ENCODE data around the gene PLAGL2.
"Not testable (repeated sequence)": the region's sequence is repeated elsewhere in the genome, so short reads cannot be mapped to it uniquely, and the experiment has no call there.

PLAGL2 gene

DNA sequence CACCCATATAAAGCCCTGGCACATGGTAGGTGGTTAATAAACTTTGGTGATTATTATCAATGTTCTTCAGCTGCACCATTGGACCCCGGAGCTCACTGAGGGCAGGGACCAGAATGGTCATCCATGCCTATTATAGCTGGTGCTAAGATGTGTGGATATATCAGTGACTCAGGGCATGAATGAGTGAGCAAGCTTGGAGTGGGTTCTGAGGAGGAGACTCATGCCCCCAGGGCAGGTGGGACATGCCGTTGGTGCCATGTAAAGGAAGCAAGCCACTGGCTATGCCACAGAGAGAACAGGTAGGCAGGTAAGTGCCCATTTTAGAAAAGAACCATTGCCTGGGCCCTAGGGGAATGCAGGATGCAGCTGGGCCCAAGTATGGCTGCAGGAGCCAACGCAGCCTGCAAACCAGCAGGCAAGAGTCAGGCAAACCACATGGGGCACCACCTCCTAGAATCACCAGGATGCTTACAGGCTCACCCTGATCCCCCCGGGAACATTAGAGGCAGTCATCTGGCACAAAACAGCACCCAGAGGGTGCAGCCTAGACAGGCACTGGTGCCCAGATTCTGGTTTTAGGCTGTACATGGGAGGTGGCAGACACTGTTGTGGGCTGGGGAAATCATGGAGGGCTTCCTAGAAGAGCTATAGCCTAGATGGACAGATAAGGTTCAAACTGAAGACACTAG, 23.5 kb downstream of the PLAGL2 start:
- DNase-seq = no peak

DNA sequence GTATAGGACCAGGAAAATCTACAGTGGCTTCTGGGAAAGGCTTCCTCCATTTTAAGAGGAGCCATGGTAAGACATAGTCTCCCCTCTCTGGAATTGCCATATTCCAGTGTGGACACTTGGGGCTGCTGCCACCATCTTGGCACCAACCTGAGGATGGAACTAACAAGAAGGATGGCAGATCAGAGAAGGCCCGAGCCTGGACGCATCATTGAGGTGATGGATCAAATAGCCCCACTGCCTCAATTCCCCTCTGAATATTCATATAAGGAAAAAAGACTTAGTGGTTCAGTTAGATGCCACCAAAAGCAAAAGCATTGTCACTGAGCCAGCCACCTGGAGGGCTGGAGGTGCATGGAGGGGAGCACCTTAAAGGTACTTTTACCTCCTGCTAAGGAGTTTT, 25.9 kb downstream of the PLAGL2 start:
- no peak for DNase-seq

DNA sequence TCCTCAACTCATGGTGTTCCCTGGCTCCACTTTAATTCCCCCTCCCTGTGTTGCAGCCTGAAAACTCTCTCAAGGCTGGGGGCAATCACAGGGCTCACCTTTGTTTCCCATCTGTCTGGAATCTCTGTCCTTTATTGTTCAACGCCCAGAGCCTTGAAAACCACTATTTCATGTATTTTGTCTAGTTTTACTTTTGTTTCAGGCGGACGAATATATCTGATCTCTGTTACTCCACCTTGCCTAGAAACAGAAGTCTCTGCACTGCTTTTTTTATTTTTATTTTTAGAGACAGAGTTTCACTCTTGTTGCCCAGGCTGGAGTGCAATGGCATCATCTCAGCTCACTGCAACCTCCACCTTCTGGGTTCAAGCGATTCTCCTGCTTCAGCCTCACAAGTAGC, 27.6 kb downstream of the PLAGL2 start:
- DNase-seq = no peak

DNA sequence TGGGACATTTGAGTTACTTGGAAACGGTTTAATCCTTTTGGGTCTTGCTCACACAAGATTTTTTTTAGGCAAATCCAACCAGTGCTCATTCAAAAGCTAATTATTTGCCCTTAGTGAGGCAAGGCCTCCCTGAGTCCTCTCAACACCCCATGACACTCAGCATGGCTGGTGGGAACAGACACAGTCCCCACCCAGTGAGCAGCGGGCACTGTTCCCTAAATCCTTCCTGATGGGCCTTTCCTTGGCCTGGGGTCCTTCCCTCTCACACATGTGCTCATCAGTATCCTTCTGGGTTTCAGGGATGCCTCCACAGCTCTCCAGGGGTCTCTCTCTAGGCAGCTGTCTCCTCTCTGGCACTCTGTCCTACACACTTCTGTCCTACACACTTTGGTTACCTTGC, 28.0 kb downstream of the PLAGL2 start:
- no peak for DNase-seq

DNA sequence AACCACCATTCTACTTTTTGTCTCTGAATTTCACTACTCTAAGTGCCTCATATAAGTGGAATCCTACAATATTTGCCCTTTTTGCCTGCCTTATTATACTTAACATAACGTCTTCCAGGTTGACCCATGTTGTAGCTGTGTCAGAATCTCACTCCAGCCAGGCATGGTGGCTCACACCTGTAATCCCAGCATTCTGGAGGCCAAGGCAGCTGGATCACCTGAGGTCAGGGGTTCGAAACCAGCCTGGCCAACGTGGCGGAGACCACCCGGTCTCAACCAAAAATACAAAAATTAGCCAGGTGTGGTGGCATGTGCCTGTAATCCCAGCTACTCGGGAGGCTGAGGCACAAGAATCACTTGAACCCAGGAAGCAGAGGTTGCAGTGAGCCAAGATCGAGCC, 29.8 kb downstream of the PLAGL2 start:
- not testable (repeated sequence) for DNase-seq

DNA sequence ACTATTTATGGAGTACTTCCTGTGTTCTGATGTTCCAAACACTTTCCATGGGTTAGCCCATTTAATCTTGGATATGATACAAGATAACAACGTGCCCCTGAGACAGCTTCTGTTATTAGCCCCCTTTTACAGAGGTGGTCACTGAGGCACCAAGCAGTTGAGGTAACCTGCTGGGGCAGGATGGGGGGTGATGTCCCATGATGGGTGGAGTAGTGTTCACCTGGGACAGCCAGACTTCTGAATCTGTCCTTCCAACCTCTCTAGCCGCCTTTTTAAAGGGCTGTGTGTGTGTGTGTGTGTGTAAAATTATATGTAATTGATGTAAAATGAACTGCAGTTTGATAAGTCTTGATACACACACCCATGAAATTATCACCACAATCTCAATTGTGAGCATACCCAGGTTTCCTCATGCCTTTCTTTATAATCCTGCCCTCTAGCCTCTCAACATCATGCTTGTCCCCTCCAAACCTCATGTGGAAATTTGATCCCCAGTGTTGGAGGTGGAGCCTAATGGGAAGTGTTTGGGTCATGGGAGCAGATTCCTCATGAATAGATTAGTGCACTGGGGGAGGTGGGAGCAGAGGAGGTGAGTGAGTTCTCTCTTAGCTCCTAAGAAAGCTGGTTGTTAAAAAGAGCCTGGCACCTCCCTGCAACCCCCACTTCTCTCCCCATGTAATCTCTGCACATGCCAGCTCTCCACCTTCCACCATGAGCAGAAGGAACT, 39.2 kb downstream of the PLAGL2 start:
- no peak for DNase-seq

DNA sequence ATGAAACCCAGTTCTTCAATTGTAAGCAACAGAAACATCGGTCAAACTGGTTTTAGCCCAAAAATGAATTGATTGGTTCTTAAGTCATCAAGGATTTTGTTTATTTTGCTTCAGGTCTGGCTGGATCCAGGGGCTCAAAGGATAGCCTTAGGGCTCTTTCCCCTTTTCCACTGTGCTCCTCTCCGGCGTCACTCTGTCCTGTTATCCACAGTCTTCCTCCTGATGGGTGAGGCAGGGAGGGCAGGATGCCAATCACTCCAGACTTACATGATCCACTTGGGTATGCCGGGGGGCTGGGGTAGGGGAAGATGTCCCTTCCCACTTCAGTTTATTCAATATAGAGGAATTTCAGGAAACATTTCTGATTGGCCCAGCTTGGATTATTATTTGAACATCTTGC, 40.0 kb downstream of the PLAGL2 start:
- DNase-seq = no peak

DNA sequence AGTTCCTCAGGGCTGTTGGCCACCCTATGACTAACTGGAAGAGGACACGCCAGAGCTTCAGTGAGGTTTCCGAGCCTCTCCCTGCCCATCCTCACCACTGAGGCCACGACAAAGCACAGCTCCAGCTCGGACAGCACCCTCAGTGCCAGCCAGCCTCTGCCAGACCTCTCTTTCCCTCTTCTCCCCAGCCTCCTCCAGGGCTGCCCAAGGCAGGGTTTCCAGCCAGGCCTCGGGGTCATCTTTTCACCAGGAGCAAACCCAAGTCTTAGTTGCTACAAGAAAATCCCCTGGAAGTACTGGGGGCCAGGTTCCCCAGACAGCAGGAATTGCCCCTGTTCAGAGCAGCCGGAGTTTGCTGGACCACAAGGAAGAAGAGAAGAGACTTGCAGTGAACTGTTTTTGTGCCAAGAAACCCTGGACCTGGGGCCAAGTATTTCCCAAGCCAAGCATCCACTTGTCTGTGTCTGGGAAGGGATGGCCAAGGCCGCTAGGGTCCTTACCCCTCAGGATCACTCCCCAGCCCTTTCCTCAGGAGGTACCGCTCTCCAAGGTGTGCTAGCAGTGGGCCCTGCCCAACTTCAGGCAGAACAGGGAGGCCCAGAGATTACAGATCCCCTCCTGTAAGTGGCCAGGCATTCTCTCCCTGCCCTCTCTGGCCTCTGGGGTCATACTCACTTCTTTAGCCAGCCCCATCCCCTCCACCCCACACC, 41.6 kb downstream of the PLAGL2 start:
- DNase-seq = no peak

DNA sequence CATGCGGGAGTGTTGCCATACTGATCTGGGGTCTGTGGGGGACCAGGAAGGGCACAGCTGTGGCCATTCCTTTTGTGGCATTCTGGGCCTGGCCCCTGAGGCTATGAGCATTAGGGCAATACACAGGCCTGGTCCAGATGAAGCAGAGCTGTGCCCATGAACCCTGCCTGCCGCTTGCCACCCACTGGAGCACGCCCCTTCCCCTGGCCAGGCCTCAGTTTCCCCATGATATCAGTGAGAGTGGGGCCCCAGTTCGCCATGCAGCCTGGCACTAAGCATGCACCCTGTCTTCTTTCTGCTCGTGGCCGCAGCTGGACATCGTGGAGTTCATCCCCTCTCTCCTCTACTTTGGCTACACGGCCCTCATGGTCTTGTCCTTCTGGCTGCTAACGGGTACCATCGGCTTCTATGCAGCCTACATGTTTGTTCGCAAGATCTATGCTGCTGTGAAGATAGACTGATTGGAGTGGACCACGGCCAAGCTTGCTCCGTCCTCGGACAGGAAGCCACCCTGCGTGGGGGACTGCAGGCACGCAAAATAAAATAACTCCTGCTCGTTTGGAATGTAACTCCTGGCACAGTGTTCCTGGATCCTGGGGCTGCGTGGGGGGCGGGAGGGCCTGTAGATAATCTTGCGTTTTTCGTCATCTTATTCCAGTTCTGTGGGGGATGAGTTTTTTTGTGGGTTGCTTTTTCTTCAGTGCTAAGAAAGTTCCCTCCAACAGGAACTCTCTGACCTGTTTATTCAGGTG, 42.4 kb downstream of the PLAGL2 start:
- no peak for DNase-seq

DNA sequence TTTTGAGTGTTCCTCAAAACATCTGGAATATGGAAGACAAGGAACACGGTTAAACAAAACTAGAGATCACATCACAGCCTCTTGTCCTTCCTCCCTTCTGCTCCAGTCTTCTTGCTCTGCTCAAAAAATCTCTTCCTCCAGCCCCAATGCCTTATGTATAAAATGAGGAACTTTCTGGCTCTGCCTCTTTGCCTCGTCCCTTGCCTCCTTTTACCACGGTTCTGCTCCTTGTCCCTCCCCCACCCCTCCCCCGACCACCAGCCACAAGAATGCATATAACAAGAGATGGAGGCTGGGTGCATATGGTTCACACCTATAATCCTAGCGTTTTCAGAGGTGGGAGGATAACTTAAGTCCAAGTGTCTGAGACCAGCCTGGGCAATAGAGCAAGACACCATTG, 43.6 kb downstream of the PLAGL2 start:
- DNase-seq = no peak

DNA sequence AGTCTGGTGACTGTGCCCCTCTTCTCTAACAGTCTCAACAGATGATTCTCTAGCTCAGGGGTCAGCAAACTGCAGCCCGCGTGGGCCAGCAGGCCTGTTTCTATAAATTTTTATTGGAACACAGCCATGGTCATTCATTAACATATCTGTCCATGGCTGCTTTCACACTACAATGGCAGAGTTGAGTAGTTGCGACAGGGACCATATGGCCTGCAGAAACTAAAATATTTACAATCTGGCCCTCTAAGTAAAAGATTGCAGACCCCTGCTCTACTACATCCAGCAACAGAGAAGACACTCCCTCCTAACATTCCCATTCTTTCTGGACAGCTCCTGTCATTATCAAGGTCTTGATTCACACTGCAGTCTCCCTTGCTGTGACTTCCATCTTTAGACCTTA, 45.2 kb downstream of the PLAGL2 start:
- DNase-seq = no peak

DNA sequence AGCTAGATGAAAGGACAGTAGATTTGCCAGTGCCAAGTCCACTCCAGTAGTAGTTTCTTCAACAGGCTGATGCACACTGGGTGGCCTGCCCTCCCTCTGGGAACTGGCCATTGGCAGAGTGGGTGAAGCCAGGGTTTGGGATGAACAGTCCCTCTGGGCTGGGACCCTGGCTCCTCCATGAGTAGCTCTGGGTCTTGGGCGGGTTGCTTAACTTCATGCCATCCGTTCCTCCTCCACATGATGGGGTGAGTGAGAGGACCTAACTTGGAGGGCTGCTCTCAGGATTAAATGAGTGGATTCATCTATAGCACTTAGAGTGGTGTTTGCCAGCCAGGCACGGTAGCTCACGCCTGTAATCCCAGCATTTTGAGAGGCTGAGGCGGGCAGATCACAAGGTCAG, 47.2 kb downstream of the PLAGL2 start:
- no peak for DNase-seq

DNA sequence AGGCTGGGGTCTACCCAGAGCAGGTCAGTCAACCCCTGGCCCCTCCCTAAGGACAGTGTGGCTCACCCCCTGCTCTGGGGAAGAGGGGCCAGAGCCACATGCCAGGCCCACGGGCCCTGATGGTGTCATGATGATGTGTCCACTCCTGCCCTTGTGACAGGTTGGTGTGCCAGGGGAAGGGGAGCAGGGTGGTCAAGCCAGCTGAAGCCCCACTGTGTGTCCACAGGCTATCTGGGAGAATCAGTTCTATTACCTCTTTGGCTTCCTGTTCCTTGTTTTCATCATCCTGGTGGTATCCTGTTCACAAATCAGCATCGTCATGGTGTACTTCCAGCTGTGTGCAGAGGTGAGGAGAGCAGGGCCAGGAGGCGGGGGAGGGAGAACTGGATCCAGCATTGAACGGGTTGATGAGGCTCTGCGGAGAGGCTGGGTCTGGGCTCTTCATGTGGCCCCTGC, 47.7 kb downstream of the PLAGL2 start:
- no peak for DNase-seq

DNA sequence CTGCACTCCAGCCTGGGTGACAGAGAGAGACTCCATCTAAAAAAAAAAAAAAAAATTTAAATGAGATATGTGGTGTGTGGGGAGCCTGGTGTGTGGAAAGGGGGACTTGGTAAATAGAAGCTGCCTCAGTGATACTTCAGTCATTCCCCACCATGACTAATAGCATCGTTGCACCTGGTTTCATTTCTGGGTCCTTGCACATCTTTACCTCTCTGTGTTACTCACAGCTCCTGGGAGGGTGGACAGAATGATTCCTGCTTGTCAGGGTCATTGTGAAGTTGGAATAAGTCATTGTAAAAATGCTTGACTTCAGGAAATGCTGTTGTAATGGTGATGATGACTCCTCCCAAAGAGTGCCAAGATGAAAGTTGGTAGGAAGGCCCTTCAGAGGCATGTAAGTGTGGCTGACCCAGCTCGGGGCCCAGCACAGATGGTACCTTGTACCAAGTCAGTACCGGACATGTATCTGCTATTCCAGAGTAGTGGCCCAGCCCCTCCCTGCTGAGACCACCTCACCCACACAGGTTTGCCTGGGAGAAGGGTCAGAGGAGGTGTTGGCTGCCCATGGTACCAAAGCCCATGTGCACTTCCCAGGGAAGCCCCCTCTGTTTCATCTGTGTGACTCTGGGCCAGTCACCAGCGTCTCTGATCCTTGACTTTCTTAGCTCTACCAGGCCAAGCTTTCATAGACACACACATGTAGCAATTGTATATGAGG, 48.4 kb downstream of the PLAGL2 start:
- no peak for DNase-seq

DNA sequence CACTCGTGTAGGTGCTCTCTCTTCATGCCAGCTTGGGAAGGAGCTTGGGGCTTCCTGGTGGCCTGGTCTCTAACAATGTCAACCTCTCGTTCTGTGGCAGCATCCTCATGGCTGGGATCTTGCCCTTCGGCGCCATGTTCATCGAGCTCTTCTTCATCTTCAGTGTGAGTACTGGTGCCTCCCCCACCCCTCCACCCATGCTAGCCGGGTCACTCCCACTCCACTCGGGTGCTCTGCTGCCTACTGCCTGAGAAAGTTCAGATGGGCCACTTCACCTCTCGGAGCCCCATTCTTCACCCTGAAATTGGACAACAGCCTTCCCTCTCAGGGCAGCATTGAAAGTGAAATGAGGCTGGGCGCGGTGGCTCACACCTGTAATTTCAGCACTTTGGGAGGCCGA, 49.2 kb downstream of the PLAGL2 start:
- no peak for DNase-seq

DNA sequence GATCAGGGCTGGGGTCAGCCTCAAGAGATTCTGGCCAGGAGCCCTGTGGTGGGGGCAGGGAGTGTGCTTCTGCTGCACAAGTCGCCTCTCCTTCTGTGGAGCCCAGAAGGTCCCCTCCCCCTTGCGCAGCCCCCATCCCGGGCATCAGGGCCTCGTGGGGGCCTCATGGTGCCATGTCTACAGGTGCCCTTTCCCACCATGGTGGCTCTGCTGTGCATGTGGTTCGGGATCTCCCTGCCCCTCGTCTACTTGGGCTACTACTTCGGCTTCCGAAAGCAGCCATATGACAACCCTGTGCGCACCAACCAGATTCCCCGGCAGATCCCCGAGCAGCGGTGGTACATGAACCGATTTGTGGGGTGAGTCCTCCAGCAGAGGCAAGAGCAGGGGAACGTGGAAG, 49.9 kb downstream of the PLAGL2 start:
- DNase-seq = no peak

DNA sequence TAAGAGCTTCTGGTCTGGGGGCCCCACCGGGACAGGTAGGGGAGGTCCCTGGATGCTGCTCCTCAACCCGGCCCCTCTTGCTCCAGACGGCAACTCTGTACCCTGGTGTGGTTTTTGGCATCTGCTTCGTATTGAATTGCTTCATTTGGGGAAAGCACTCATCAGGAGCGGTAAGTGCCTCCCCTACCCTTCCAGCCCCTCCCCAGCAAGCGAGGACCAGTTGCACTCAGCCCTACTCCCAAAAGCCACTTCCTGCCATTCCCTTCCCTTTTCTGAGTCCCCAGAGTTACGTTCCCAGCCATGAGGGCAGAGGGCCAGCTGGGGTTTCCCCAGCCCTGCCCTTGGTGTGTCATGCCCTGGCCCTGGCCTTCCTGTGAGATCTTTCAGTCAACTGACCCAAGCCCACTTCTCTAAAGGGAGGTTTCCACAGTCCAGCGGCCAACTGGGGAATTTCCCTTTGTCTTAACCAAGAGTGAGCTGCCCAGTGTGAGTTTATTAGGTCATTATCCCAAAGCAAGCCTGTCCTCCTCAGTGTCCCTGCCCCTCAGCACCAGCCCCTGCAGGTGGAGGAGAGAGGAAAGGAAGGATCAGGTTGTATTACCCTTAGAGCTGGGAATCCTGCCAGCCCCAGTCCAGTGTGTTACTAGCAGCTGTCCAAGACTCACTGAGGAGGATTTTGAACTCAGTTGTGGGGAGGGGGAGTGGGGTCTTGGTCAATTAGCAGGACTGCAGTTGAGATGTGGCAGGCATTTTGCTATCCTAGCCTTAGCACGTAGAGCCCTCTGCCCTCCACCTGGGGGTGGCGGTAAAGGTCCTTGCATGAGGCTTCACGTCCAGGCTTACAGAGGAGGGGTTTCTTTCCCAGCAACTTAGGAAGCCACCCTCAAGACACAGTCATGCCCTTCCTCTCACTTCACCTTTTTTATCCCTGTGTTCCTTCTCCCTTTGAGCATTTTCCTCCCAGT, 52.2 kb downstream of the PLAGL2 start:
- DNase-seq = peak; percentile 38 to 87

DNA sequence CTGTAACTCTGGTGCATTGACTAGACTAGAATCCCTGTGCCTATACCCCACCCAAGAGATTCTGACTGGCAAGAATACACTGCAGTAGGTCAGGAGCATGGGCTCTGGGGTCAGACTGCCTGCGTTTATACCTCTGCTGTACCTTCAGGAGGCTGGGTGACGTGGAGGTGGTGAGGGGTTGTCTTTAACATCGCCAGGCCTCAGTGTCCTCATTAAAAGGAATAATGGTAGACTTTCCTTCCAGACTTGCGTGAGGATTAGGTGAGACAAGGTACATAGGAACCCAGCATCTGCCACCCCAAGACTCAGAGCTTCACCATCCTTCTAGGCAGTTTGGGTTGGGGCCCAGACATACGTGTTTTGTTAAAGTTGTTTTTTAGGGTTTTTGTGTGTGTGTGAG, 53.8 kb downstream of the PLAGL2 start:
- no peak for DNase-seq

DNA sequence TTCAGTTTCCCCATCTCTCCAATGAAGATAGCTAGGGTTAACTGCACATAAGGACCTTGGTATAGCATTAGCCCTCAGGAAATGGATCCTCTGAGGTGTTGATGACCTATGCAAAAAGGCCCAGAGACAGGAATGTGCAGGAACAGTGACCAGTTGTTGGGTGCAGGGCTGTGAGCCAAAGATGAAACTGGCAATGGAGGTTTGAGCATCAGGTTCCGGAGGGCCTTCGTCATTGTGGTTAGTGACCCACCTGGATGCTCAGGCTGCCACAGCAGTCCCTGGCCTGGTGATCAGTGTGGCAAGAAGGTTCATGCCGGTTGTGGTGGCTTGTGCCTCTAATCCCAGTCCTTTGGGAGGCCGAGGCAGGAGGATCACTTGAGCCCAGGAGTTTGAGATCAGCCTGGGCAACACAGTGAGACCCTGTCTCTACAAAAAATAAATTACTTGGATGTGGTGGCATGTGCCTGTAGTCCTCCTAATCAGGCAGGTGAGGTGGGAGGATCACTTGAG, 54.3 kb downstream of the PLAGL2 start:
- no peak for DNase-seq

DNA sequence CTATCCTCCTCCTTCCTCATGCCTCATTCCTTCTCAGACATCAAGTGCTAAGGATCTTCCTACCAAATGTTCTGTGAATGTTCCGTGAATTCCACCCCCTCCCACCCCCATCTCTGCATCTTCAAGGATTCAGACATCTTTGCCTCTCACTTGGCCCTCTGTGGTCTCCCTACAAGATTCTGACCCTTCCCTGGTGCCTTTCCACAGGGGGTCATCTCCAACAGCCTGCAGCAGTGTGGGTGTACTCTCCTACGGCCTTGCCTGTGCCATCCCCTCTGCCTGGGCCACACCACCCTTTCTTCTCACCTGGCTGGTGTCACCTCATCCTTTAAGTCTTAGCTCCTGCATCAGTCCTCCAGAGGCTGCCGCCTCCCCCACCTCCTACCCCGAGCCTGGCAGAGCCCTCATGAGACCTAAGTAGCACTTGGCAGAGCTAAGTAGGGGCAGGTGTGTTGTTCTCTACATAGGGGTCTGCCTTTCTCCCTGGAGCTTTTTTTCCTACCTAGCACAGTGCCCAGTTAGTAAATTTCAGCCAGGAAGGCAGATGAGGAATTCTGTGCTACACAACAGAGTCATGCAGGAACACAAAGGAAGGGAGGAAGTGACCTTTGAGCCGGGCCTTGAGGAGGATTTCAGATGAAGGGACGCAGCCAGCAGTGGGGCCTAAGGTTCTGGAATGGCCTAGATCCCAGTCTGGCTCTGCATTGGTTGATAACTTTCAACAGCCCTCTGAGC, 55.0 kb downstream of the PLAGL2 start:
- DNase-seq = no peak

All from CD4-positive, alpha-beta T cell treated with Interleukin-4 for 1 hour (primary cell).